Astrocyte (in vitro differentiated cells and primary cell): ENCODE data around the gene SERPINE1. TPM values are rescaled to one million over a fixed set of nuclear protein-coding genes. Genes with fewer than 3 reads are reported as not detected.

Experiments
- DNase-seq: peaks from one replicate; pipeline ENCODE4 v3.0.0-alpha.2; 2010; ENCODE audit warnings: low read depth
- FAIRE-seq: peaks from 2 replicates; lab custom pipeline; 2011; peaks lifted over from hg19 to GRCh38; lab: Jason Lieb, UNC
- H2AFZ ChIP-seq: 2 replicates; pipeline ENCODE4 v1.6.0; 2012; ENCODE audit warnings: low read depth, low read length, inconsistent platforms
- H3K27ac ChIP-seq: 2 replicates; pipeline ENCODE4 v1.5.1; 2011; ENCODE audit warnings: low read depth, low read length, inconsistent platforms
- H3K27me3 ChIP-seq: 2 replicates; pipeline ENCODE4 v1.6.0; 2011; ENCODE audit warnings: low read length, inconsistent platforms; ENCODE audit not compliant: insufficient read depth
- H3K36me3 ChIP-seq: 2 replicates; pipeline ENCODE4 v1.5.1; 2011; ENCODE audit warnings: low read length, inconsistent platforms; ENCODE audit not compliant: insufficient read depth
- H3K4me1 ChIP-seq: 2 replicates; pipeline ENCODE4 v1.5.1; 2011; ENCODE audit warnings: low read length, inconsistent platforms; ENCODE audit not compliant: insufficient read depth
- H3K4me2 ChIP-seq: 2 replicates; pipeline ENCODE4 v1.6.0; 2012; ENCODE audit warnings: low read length, inconsistent platforms
- H3K4me3 ChIP-seq: 2 replicates; pipeline ENCODE4 v1.5.1; 2011; ENCODE audit warnings: low read depth, mild to moderate bottlenecking, low read length, inconsistent platforms; ENCODE audit not compliant: insufficient read depth
- H3K79me2 ChIP-seq: 2 replicates; pipeline ENCODE4 v1.6.0; 2012; ENCODE audit warnings: mild to moderate bottlenecking, low read length, inconsistent platforms; ENCODE audit not compliant: insufficient read depth
- H3K9ac ChIP-seq: 2 replicates; pipeline ENCODE4 v1.6.0; 2012; ENCODE audit warnings: mild to moderate bottlenecking, low read length, inconsistent platforms
- H3K9me3 ChIP-seq: 2 replicates; pipeline ENCODE4 v1.5.1; 2012; ENCODE audit warnings: low read depth, mild to moderate bottlenecking, low read length, inconsistent platforms; ENCODE audit not compliant: insufficient read depth
- H4K20me1 ChIP-seq: 2 replicates; pipeline ENCODE4 v1.6.0; 2012; ENCODE audit warnings: low read length, inconsistent platforms; ENCODE audit not compliant: insufficient read depth
- H3K27ac Mint-ChIP-seq: one replicate; pipeline ENCODE4 v1.8.0; 2021; ENCODE audit warnings: mild to moderate bottlenecking, mixed read lengths; ENCODE audit not compliant: unreplicated experiment
- H3K27me3 Mint-ChIP-seq: one replicate; pipeline ENCODE4 v1.8.0; 2021; ENCODE audit warnings: low read depth, mixed read lengths; ENCODE audit not compliant: unreplicated experiment
- H3K36me3 Mint-ChIP-seq: one replicate; pipeline ENCODE4 v1.8.0; 2021; ENCODE audit warnings: low read depth, mixed read lengths; ENCODE audit not compliant: unreplicated experiment
- H3K4me1 Mint-ChIP-seq: one replicate; pipeline ENCODE4 v1.8.0; 2021; ENCODE audit warnings: low read depth, mixed read lengths; ENCODE audit not compliant: unreplicated experiment
- H3K4me3 Mint-ChIP-seq: one replicate; pipeline ENCODE4 v1.8.0; 2021; ENCODE audit warnings: mild to moderate bottlenecking, moderate library complexity, mixed read lengths; ENCODE audit not compliant: unreplicated experiment
- H3K9me3 Mint-ChIP-seq: one replicate; pipeline ENCODE4 v1.8.0; 2021; ENCODE audit warnings: mild to moderate bottlenecking, mixed read lengths; ENCODE audit not compliant: unreplicated experiment
- EZH2 ChIP-seq: IDR thresholded peaks from 2 replicates; pipeline ENCODE4 v1.6.1; 2012; ENCODE audit warnings: mild to moderate bottlenecking, low read length, inconsistent platforms; ENCODE audit not compliant: insufficient read depth
- total RNA-seq: library from RNA; stranded (reverse); gene quantifications from 2 replicates; pipeline ENCODE4 v1.2.1, GENCODE V29; 2021
- TF ChIP-seq, protein P1 (sequence below): IDR thresholded peaks from 2 replicates; pipeline ENCODE4 v1.5.1; 2011; ENCODE audit warnings: low read depth, mild to moderate bottlenecking, inconsistent platforms, low read length, moderate library complexity; ENCODE audit not compliant: insufficient read depth

SERPINE1 gene
- total RNA-seq, 1 donor from 2014 or later: 1,496 TPM

DNA sequence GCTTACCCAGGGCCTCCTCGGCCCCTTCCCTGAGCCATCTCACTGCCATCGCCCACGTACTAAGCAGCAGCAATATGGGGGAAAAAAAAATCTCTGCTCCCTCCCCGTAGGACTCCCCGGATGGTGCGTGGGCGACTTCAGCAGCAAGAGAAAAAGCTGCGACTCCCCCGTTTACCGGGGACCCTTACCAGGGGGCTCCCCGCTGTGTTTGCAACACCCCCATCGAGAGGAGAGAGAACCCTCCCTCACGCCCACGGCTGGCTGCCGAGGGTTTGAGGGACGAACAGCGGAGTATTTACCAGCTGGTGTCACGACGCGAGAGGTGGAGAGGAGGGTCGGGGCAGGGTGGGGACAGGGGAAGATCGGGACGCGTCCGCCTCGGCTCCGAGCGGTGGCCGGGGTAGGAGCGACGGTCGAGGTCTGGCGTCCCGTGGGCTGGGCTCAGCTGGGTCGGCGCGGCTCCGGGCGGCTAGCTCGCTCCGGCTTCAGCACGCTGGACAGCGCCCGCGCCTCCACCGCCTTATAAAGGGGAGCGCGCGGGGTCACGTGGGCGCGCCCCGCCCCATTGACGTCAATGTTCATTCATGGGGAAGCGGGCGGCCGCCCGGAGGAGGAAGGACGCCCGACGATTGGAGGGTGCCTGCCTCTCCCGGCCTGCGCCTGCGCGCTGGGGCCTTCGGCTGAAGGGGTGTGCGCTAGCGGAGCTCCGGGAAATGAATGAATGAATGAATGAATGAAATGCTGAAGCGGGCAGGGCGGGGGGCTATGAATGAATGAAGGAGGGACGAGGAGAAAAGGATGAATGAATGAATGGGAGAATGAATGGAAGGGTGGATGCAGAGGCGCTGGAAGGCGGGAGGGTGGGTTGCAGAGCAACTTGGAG, 38.4 kb downstream of the SERPINE1 start, which contains the start of gene VGF:
Gene VGF (minus strand): TSS at position 495 of the 883 bp plus-strand sequence. CDS start 726 bp downstream, outside the sequence.
- Mint-ChIP-seq H3K9me3 (peaks cover 2% of the 10 kb centered on the region), H3K4me3 (peak within 1 kb of the TSS; percentile 80), H3K27me3 (peaks cover 4% of the 10 kb centered on the region), H3K4me1 (peaks cover 41% of the 10 kb centered on the region), H3K36me3 (peaks cover 2% of the 10 kb centered on the region), H3K27ac (peak within 1 kb of the TSS; percentile 34)
- DNase-seq (peak; percentile 68), FAIRE-seq (no peak)
- Histone ChIP-seq H3K4me3 (peak within 1 kb of the TSS; percentile 41), H3K27ac (no peak within 1 kb of the TSS), H3K36me3 (peaks cover 4% of the 10 kb centered on the region), H3K9me3 (no peaks in the 10 kb centered on the region), H4K20me1 (peaks cover 40% of the 10 kb centered on the region), H3K79me2 (no peaks in the 10 kb centered on the region), H2AFZ (peak within 1 kb of the TSS; percentile 13), H3K9ac (no peak within 1 kb of the TSS), H3K4me2 (peak within 1 kb of the TSS; percentile 91), H3K27me3 (peaks cover 24% of the 10 kb centered on the region), H3K4me1 (peaks cover 67% of the 10 kb centered on the region)
- TF ChIP-seq EZH2: no peak
- TF ChIP-seq, protein P1, sequence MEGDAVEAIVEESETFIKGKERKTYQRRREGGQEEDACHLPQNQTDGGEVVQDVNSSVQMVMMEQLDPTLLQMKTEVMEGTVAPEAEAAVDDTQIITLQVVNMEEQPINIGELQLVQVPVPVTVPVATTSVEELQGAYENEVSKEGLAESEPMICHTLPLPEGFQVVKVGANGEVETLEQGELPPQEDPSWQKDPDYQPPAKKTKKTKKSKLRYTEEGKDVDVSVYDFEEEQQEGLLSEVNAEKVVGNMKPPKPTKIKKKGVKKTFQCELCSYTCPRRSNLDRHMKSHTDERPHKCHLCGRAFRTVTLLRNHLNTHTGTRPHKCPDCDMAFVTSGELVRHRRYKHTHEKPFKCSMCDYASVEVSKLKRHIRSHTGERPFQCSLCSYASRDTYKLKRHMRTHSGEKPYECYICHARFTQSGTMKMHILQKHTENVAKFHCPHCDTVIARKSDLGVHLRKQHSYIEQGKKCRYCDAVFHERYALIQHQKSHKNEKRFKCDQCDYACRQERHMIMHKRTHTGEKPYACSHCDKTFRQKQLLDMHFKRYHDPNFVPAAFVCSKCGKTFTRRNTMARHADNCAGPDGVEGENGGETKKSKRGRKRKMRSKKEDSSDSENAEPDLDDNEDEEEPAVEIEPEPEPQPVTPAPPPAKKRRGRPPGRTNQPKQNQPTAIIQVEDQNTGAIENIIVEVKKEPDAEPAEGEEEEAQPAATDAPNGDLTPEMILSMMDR: no peak

DNA sequence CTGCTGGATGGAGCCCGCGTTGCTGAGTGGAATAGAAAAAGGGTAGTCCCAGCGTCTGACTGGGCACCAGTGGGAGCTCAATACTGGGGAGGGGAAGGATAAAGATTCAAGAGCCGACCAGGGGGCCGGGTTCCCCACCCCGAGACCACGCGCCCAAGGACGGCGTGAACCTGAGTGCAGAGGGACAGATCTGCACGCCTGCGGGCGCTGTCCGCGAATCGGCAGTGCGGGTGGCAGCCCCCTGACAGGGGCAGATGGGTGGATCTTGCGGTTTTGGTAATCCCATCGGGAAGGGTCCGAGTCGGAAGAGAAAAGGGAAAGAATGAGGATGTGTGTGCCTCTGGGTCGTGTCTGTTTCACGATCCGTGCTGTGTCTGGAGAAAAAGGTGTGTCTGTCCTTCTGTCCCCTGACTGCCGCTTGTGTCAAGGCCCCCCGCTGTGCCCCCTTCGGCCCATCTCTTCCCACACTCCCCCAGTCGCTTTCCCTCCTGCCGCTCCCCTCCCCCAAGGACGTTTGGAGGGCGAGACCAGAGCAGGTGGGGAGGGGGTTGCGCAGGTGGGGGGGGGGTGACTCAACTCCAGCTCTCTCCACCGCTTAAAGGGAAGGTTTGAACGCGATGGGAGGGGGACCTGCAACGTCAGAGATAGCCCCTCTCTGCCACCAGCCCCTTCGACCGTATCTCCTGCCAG, 39.2 kb downstream of the SERPINE1 start:
- Mint-ChIP-seq H3K4me1 (peaks cover 46% of the 10 kb centered on the region), H3K36me3 (peaks cover 2% of the 10 kb centered on the region), H3K27ac (peak overlapping the region; percentile 30), H3K4me3 (peak overlapping the region; percentile 80), H3K9me3 (peaks cover 7% of the 10 kb centered on the region), H3K27me3 (peaks cover 12% of the 10 kb centered on the region)
- TF ChIP-seq EZH2: peak; percentile 41
- TF ChIP-seq, protein P1: no peak
- Histone ChIP-seq H3K9me3 (no peaks in the 10 kb centered on the region), H3K27me3 (peaks cover 32% of the 10 kb centered on the region), H3K36me3 (peaks cover 3% of the 10 kb centered on the region), H3K27ac (no peak overlapping the region), H3K4me1 (peaks cover 67% of the 10 kb centered on the region), H3K9ac (no peak overlapping the region), H2AFZ (peak overlapping the region; percentile 13), H3K79me2 (no peaks in the 10 kb centered on the region), H3K4me3 (peak overlapping the region; percentile 41), H3K4me2 (peak overlapping the region; percentile 91), H4K20me1 (peaks cover 40% of the 10 kb centered on the region)
- FAIRE-seq: no peak
- DNase-seq: no peak
